Activated T-cell treated with anti-CD3 and anti-CD28 coated beads for 48 hours (primary cell): ENCODE measurements around the gene BCL2L11.

ENCODE experiments used
- DNase-seq: peaks from one replicate; pipeline ENCODE4 v3.0.0-alpha.2; 2020; ENCODE audit warnings: low read depth

BCL2L11 gene

GRCh38 chr2:111192776-111193368, 72.2 kb downstream of the BCL2L11 start:
- no peak for DNase-seq

- no peak for DNase-seq
These were observed 74.3 kb downstream of the BCL2L11 start for GRCh38 chr2:111194835-111195621.

- no peak for DNase-seq
These were observed 75.7 kb downstream of the BCL2L11 start for GRCh38 chr2:111196435-111196834.

- no peak for DNase-seq
These were observed 78.0 kb downstream of the BCL2L11 start for GRCh38 chr2:111198701-111199100.

- no peak for DNase-seq
These were observed 79.1 kb downstream of the BCL2L11 start for GRCh38 chr2:111199840-111200239.

GRCh38 chr2:111200333-111200881, 79.7 kb downstream of the BCL2L11 start:
- no peak for DNase-seq

- DNase-seq: no peak
These were observed 80.5 kb downstream of the BCL2L11 start for GRCh38 chr2:111201214-111201613.

- DNase-seq: no peak
These were observed 81.7 kb downstream of the BCL2L11 start for GRCh38 chr2:111202266-111203040.

- DNase-seq: no peak
These were observed 84.0 kb downstream of the BCL2L11 start for GRCh38 chr2:111204706-111205105.

- no peak for DNase-seq
These were observed 85.1 kb downstream of the BCL2L11 start for GRCh38 chr2:111205774-111206173.

GRCh38 chr2:111207851-111208250, 87.1 kb downstream of the BCL2L11 start:
- no peak for DNase-seq

- DNase-seq: no peak
These were observed 87.9 kb downstream of the BCL2L11 start for GRCh38 chr2:111208639-111209038.

- peak; percentile 10 for DNase-seq
These were observed 88.4 kb downstream of the BCL2L11 start for GRCh38 chr2:111209045-111209514.

- no peak for DNase-seq
These were observed 89.3 kb downstream of the BCL2L11 start for GRCh38 chr2:111210036-111210435.

GRCh38 chr2:111213877-111214276, 93.2 kb downstream of the BCL2L11 start:
- no peak for DNase-seq

GRCh38 chr2:111216811-111217652, 96.3 kb downstream of the BCL2L11 start:
- DNase-seq: no peak
